COLO668 (cell line): ENCODE results near the gene ADGRD1.
"Not testable (repeated sequence)": the region's sequence is repeated elsewhere in the genome, so short reads cannot be mapped to it uniquely, and the experiment has no call there.

Source experiments
- DNase-seq: peaks from one replicate; lab custom pipeline; 2025; ENCODE audit not compliant: unreplicated experiment; lab: John Stamatoyannopoulos, UW

ADGRD1 gene

GRCh38 chr12:130937063-130937462, 16.6 kb upstream of the ADGRD1 start:
- no peak for DNase-seq

GRCh38 chr12:130937546-130937945, 16.2 kb upstream of the ADGRD1 start:
- DNase-seq = not testable (repeated sequence)

- DNase-seq = no peak
These were observed 15.5 kb upstream of the ADGRD1 start for GRCh38 chr12:130938186-130938585.

GRCh38 chr12:130944878-130945277, 8.8 kb upstream of the ADGRD1 start:
- no peak for DNase-seq

GRCh38 chr12:130945786-130946492, 7.8 kb upstream of the ADGRD1 start:
- DNase-seq = no peak

GRCh38 chr12:130947028-130947613, 6.6 kb upstream of the ADGRD1 start:
- no peak for DNase-seq

GRCh38 chr12:130948136-130948535, 5.6 kb upstream of the ADGRD1 start:
- no peak for DNase-seq

- no peak for DNase-seq
These were observed 5.0 kb upstream of the ADGRD1 start for GRCh38 chr12:130948751-130949150.

- no peak for DNase-seq
These were observed 3.9 kb upstream of the ADGRD1 start for GRCh38 chr12:130949806-130950205.

GRCh38 chr12:130951636-130952035, 2.1 kb upstream of the ADGRD1 start:
- DNase-seq = no peak

GRCh38 chr12:130952171-130952954, 1.3 kb upstream of the ADGRD1 start:
- DNase-seq = no peak

GRCh38 chr12:130954544-130954831, 781 bp downstream of the ADGRD1 start:
- no peak for DNase-seq

- no peak for DNase-seq
These were observed 1.6 kb downstream of the ADGRD1 start for GRCh38 chr12:130955238-130955816.

- no peak for DNase-seq
These were observed 2.3 kb downstream of the ADGRD1 start for GRCh38 chr12:130956009-130956408.

GRCh38 chr12:130956456-130957303, 3.0 kb downstream of the ADGRD1 start:
- no peak for DNase-seq

GRCh38 chr12:130957304-130957621, 3.6 kb downstream of the ADGRD1 start:
- no peak for DNase-seq

- no peak for DNase-seq
These were observed 4.9 kb downstream of the ADGRD1 start for GRCh38 chr12:130958557-130959140.

GRCh38 chr12:130959632-130960031, 5.9 kb downstream of the ADGRD1 start:
- DNase-seq = no peak

- DNase-seq = no peak
These were observed 6.4 kb downstream of the ADGRD1 start for GRCh38 chr12:130960058-130960457.

- DNase-seq = no peak
These were observed 7.1 kb downstream of the ADGRD1 start for GRCh38 chr12:130960787-130961186.

GRCh38 chr12:130961921-130962451, 8.3 kb downstream of the ADGRD1 start:
- no peak for DNase-seq
